K562 (cell line): ENCODE results near the gene STX3. TPM values are rescaled to one million over a fixed set of nuclear protein-coding genes. Genes with fewer than 3 reads are reported as not detected.

Source experiments
- FOSL1 ChIP-seq: fragments of 200-800 bp; sonication (Bioruptor generic); conservative IDR thresholded peaks from 2 replicates; pipeline ENCODE4 v1.6.1; 2016; ENCODE audit warnings: missing genetic modification characterization, missing compliant biosample characterization
- GABPA ChIP-seq: fragments of 200-800 bp; sonication (Bioruptor generic); conservative IDR thresholded peaks from 2 replicates; pipeline ENCODE4 v1.6.1; 2016; ENCODE audit warnings: low read depth, missing genetic modification characterization, missing compliant biosample characterization
- GMEB1 ChIP-seq: fragments of 250-450 bp; sonication (Bioruptor Pico); IDR thresholded peaks from 2 replicates; pipeline ENCODE4 v1.4.0; 2020; ENCODE audit warnings: mild to moderate bottlenecking
- HES1 ChIP-seq: fragments of 450-650 bp; IDR thresholded peaks from 2 replicates; pipeline ENCODE4 v1.6.1; 2016; ENCODE audit warnings: low read depth, mild to moderate bottlenecking, moderate library complexity
- LCOR ChIP-seq: sonication (generic); formaldehyde crosslinking; IDR thresholded peaks from 2 replicates; pipeline ENCODE4 v1.8.0; 2022; ENCODE audit warnings: mild to moderate bottlenecking, missing genetic modification reagents
- MNT ChIP-seq, 2 experiments: fragments of 450-650 bp; conservative IDR thresholded peaks; 2 replicates each; pipeline ENCODE4 v1.6.1; 2017; ENCODE audit warnings: mild to moderate bottlenecking in 2 of 2, moderate library complexity in 2 of 2
- PHF8 ChIP-seq: fragments of 200-600 bp; sonication (generic); IDR thresholded peaks from 2 replicates; pipeline ENCODE4 v1.6.1; 2012; ENCODE audit warnings: mixed run types, mild to moderate bottlenecking, inconsistent platforms, low read length, moderate library complexity, borderline replicate concordance
- STAG1 ChIP-seq: sonication (generic); formaldehyde crosslinking; IDR thresholded peaks from 2 replicates; pipeline ENCODE4 v1.5.0; 2020; ENCODE audit warnings: missing genetic modification reagents, borderline replicate concordance
- ZBTB1 ChIP-seq: sonication (generic); formaldehyde crosslinking; IDR thresholded peaks from 2 replicates; pipeline ENCODE4 v1.8.1; 2023; ENCODE audit warnings: missing genetic modification reagents, low read depth, mild to moderate bottlenecking, borderline replicate concordance
- ZNF175 ChIP-seq: fragments of 200-800 bp; sonication (Bioruptor generic); IDR thresholded peaks from 2 replicates; pipeline ENCODE4 v1.6.1; 2016; ENCODE audit warnings: low read depth, mild to moderate bottlenecking, missing genetic modification characterization, missing compliant biosample characterization
- ZNF79 ChIP-seq: fragments of 250-450 bp; sonication (Bioruptor Pico); IDR thresholded peaks from 2 replicates; pipeline ENCODE4 v1.4.0; 2020; ENCODE audit warnings: low read depth, mild to moderate bottlenecking, moderate library complexity
- polyA plus RNA-seq, 8 experiments: library from polyadenylated mRNA; depleted of rRNA in 4 of 8; stranded (reverse) in 5 of 8; unstranded in 3 of 8; fragments of >200 nt; fragmentation: Nextera tagmentation in 2 of 8; fragmentation: Illumina TruSeq in 1 of 8; extraction: Ambion mirVana in 2 of 8; extraction: Trizol in 1 of 8; gene quantifications; 2 replicates each; pipeline versions ENCODE4 v1.2.1 to v1.2.3, GENCODE V29; 2011 to 2014; ENCODE audit warnings: inconsistent platforms in 1 of 8, missing spikeins in 1 of 8
- total RNA-seq, 7 experiments: library from RNA; depleted of rRNA in 6 of 7; stranded (reverse); fragments of >200 nt in 6 of 7; fragmentation: Illumina TruSeq in 2 of 7; extraction: Trizol in 2 of 7; gene quantifications; 2 replicates each; pipeline versions ENCODE4 v1.2.1 to v1.2.3, GENCODE V29; 2011 to 2021; ENCODE audit warnings: low replicate concordance in 1 of 7

Gene STX3
- total and polyA plus RNA-seq, 9 of the 15 experiments (the other 6 are each of a cell fraction or from before 2014, with no cell fraction given), result 12.0 to 91.6 (median 48.7) TPM

DNA sequence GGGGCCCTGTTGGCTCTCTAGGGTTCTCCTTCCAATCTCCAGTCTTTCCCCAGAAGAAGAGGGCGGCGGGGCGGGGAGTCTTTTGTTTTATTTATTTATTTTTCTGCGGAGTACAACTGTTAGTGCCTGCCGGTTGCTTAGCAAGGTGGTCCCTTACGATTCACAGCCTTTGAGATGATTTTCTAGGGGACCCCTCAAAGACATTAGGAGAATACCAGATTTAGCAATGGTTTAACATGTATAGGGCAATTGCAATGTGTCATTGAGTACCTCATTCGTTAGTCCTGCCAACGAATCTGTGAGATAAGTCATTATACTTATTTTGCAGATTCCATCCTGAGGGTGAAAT is 55.7 kb downstream of the STX3 start (continued):
- TF ChIP-seq HES1 (no peak), ZBTB1 (CRISPR knock-in tag) (no peak), FOSL1 (tag) (0 out of 2 replicates have a peak, but pooled peaks have one; percentile 20), ZNF175 (CRISPR knock-in tag) (0 out of 2 replicates have a peak, but pooled peaks have one; percentile 16), GABPA (tag) (peak; percentile 66), GMEB1 (CRISPR knock-in tag) (no peak), STAG1 (CRISPR knock-in tag) (no peak), ZNF79 (no peak), MNT (conservative IDR thresholded peaks at IDR 0.05) (no peak), LCOR (CRISPR knock-in tag) (0 out of 2 replicates have a peak, but pooled peaks have one; percentile 3), PHF8 (no peak)
